ENCODE measurements around the gene OTOP3.
"Not testable (repeated sequence)": the region's sequence is repeated elsewhere in the genome, so short reads cannot be mapped to it uniquely, and the experiment has no call there.

OTOP3 gene

DNA sequence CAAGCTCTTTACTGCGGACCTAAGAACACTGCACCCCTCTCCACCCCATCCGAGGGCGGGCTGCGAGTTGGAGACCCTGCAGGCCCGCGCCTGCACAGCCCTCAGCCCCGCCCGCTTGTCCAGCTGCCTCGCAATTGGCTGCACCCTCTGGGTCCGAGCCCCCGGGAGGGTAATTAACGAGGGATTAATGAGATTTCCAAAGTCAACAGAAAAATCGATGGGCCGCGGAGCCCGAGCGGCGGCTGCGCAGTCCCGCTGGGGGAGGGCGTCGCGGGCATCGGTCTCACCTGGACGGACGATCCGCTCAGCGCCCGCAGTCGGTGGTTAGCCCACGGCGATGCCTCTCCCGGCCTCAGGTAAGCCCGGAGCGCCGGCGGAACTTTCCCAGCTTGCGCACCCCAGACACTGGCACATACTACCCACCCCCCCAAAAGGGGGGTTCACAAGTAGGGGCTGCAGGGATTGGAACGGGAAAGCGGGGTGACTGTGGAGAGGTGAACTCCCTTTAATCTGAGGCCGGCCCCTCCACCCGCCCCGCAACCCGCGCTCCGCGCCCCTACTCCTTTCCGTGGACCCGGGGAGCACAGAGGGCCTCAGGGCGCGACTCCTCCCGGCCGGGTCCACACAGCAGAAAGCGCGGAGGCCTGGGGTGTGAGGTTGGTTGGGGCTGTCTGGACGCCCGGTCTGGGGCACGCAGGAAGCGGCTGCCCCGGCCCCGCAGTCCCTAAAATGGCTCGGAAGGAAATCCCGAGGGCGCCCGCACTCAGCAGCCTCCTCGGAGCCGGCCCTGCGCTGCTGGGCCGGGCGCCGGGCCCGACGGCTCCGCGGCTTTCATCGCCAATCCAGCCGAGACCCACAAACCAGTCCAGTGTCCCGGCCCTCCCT is at the start of gene OTOP3:
Gene OTOP3 (plus strand): TSS at position 314 of the 885 bp plus-strand sequence. CDS start 24 bp downstream, at position 338.
- DNase-seq: no peak

GRCh38 chr17:74888469-74888868 is 47.2 kb upstream of the OTOP3 start:
- DNase-seq: no peak

DNA sequence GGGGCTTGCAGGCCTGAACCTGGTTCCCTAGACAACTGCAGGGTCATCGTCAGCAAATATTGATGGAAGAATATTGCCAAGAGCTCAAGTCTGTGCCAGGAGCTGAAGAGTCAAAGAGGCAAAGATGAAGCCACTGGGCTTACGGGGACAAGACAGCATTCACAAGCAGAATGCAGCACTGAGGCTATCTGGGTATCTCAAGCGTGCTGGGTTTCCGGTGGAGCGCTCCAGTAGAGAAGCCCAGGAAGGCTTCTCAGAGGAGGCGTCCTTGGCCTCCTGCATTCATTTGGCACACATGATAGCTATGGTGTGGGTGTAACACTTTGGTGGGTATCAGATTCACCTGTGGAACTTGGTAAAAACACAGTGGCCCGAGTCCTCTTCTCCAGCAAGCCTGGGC is 45.1 kb upstream of the OTOP3 start:
- no peak for DNase-seq

- DNase-seq: no peak
Observed at GRCh38 chr17:74892013-74892841, 43.5 kb upstream of the OTOP3 start.

GRCh38 chr17:74892974-74893911 is 42.5 kb upstream of the OTOP3 start, which contains the start of gene FADS6:
Gene FADS6 (minus strand): TSS chr17:74893633. CDS start chr17:74893595, 38 bp downstream.
- DNase-seq: no peak

DNA sequence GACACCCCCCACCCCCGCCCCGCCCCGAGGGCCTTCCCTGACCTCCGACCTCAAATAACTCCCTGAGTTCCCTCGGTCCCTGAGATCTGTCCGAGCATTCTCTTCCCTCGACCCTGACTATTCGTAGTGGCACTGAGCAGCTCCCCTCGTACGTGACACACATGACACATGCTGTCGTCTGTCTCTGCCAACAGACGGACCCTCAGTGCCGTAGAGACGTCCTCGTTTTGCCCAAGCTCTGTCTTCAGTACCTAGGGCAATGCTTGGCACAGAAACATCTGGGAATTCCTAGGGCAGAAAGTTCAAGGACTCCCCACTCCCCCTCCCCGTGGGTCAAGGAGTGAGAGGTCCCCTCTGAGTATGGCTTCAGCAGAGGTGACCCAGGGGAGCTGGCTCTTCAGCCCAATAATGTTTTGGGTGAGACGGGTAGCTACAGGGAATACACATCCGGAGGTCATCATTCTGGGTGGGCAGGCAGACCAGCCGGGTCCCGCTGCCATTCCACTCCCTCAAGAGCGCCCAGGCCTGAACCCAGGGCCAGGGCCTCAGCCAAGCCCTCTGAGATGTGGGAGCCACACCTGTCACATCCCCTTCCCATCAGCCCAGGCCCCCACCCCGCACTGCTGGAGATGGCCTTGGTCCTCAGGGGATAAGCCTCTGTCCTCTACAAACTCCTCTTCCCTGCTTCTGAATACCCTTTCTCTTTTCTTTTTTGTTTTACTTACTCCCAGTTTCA is 41.6 kb upstream of the OTOP3 start:
- DNase-seq: no peak

DNA sequence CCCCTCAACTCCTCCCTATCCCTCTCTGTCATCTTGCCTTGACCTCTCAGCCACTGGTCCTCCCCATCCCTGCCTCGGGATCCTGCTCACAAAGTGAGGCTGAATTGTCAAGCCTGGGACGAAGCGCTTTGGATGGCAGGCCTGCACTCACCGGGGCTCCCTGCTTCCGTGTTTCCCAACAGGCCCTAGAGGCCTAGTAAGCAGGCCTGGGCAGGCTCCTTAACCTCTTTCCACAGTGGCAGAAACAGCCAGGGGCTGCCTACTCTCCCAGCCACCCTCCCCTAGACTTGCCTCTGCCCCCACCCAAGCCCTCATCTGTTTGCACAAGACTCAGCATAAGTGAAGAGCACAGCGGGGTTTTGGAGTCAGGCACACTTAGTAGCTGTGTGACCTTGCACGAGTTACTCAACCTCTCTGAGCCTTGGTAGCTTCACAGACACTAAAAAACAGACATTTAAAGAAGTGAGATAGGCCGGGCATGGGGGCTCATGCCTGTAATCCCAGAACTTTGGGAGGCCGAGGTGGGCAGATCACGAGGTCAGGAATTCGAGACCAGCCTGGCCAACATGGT is 37.2 kb upstream of the OTOP3 start:
- no peak for DNase-seq

DNA sequence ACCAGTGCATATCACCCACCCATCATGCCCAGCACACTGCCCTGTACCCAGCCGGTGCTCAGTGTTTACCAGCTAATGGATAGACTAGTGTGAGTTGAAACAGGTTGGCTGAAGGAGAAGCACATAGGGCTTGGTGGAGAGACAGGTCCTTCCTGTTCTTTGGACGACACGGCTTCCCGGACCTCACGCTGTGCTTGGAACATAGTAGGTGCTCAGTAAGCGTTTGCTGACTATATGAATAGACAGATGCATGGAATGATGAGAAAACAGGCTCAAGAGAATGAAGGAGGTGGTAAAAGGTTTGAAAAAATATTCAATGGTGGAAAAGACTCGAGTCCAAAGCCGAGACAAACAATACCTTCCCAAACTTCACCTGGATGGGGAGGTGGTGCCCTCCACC is 35.5 kb upstream of the OTOP3 start:
- no peak for DNase-seq

GRCh38 chr17:74901353-74902135 is 34.2 kb upstream of the OTOP3 start:
- DNase-seq: no peak

DNA sequence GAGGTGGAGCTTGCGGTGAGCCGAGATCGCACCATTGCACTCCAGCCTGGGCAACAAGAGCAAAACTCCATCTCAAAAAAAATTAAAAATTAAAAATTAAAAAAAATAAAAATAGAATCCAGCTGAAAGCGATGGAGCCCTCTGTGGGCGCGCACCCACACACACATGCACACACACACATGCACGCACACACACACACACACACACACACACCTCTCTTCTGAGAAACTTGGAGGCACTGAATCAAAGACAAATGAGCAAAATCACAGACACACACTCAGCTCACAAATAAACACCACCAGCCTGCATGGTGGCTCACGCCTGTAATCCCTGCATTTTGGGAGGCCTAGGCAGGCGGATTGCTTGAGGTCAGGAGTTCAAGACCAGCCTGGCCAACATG is 32.7 kb upstream of the OTOP3 start:
- DNase-seq: no peak

GRCh38 chr17:74903671-74904070 is 32.0 kb upstream of the OTOP3 start:
- no peak for DNase-seq

DNA sequence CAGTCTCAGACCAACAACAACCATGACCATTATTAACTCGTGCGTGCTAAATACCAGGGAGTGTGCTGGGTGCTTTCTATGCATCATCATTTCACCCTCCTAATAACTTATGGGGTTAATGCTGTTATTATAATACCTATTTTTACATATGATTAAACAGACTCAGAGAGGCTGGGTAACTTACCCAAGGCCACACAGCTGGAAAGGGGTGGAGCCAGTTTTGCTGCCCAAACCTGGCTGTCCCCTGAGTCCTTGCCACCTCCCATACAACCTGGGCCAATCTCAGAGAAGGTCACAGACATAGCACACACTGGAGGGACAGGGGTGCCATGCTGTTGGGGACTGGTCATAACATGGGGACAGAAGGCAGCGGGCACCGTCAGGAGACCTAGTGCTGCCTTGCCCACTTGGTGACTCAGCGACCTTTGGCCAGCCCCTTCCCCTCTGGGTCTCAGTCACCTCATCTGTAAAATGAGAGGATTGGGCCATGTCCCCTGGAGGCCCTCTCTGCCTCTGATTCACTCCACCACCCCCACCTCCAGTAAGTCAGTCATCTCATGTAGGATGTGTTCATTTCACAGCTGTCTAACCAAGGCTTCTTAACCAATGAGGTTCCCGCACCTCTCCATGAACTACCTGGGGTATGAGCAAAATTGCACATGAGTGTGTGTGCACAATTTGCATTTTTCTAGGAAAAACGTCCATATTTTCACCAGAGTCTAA is 30.9 kb upstream of the OTOP3 start:
- peak; percentile 6 for DNase-seq

DNA sequence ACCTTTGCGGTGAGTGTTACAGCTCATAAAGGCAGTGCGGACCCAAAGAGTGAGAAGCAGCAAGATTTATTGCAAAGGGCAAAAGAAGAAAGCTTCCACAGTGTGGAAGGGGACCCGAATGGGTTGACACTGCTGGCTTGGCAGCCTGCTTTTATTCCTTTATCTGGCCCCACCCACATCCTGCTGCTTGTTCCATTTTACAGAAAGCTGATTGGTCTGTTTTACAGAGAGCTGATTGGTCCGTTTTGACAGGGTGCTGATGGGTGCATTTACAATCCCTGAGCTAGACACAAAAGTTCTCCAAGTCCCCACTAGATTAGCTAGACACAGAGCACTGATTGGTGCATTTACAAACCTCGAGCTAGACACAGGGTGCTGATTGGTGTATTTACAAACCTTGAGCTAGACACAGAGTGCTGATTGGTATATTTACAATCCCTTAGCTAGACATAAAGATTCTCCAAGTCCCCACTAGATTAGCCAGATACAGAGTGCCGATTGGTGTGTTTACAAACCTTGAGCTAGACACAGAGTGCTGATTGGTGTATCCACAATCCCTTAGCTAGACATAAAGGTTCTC is 29.4 kb upstream of the OTOP3 start:
- DNase-seq: not testable (repeated sequence)

GRCh38 chr17:74907012-74907411 is 28.7 kb upstream of the OTOP3 start:
- DNase-seq: no peak

GRCh38 chr17:74909097-74909496 is 26.6 kb upstream of the OTOP3 start:
- not testable (repeated sequence) for DNase-seq

DNA sequence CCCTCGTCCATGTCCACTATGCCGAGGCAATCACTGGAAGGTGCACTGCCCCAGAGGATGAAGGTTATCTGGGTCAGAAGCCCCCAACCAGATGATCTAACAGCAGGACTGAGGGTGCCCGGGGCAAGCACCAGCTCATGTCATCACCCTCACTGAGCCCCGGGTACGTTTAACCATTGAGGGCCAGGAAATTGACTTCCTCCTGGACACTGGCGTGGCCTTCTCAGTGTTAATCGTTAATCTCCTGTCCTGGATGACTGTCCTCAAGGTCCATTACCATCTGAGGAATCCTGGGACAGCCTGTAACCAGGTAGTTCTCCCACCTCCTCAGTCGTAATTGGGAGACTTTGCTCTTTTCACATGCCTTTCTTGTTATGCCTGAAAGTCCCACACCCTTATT is 24.3 kb upstream of the OTOP3 start:
- not testable (repeated sequence) for DNase-seq

GRCh38 chr17:74916136-74916850 is 19.4 kb upstream of the OTOP3 start:
- no peak for DNase-seq

- no peak for DNase-seq
Observed at GRCh38 chr17:74916851-74917199, 18.9 kb upstream of the OTOP3 start.

DNA sequence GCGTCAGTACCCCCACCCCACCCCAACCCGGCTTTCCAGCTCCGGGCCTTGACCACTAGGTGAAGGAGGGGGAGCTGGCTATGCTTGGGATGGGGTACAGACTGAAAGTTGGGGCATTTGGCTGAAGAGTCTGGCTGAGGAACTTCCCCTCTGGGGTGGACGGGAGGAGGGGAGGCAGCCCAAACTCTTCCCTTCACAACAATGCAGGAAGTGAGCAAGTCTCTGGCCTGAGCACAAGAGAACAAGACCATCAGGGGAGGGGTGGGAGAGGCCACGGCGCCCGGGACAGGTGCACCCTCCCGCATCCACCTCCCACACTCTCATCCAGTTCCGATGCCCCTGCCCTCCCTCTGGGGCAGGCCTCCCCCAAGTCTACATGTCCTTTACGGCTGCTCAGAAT is 18.3 kb upstream of the OTOP3 start:
- DNase-seq: peak; percentile 39

All from CD4-positive, alpha-beta T cell treated with Interleukin-15 for 1 hour (primary cell).